GM23248 (cell line): Measurements from ENCODE around the gene FOXA1. TPM values are rescaled to one million over a fixed set of nuclear protein-coding genes. Genes with fewer than 3 reads are reported as not detected.

Experiments
- DNase-seq: peaks from one replicate; pipeline ENCODE4 v3.0.0-alpha.2; 2015
- H2AFZ ChIP-seq: fragments of 200-600 bp; sonication (generic); 2 replicates; pipeline ENCODE4 v1.6.1; 2016; ENCODE audit warnings: antibody characterized with exemption
- H3F3A ChIP-seq: fragments of 200-600 bp; sonication (generic); 2 replicates; pipeline ENCODE4 v1.6.1; 2016; ENCODE audit warnings: mild to moderate bottlenecking, antibody characterized with exemption, mixed run types; ENCODE audit not compliant: insufficient read depth
- H3K27ac ChIP-seq: fragments of 200-600 bp; sonication (generic); 2 replicates; pipeline ENCODE4 v1.5.1; 2016; ENCODE audit warnings: mild to moderate bottlenecking
- H3K27me3 ChIP-seq: fragments of 200-600 bp; sonication (generic); replicated peaks from 2 replicates; pipeline ENCODE4 v1.6.1; 2016; ENCODE audit warnings: mild to moderate bottlenecking; ENCODE audit not compliant: insufficient read depth
- H3K36me3 ChIP-seq: fragments of 200-600 bp; sonication (generic); 2 replicates; pipeline ENCODE4 v1.6.1; 2016; ENCODE audit warnings: low read depth, mild to moderate bottlenecking
- H3K4me1 ChIP-seq: fragments of 200-600 bp; sonication (generic); 2 replicates; pipeline ENCODE4 v1.6.1; 2016; ENCODE audit warnings: mild to moderate bottlenecking; ENCODE audit not compliant: insufficient read depth
- H3K4me2 ChIP-seq: fragments of 200-600 bp; sonication (generic); one replicate; pipeline ENCODE4 v1.6.1; 2016; ENCODE audit warnings: mild to moderate bottlenecking; ENCODE audit not compliant: unreplicated experiment
- H3K4me3 ChIP-seq: fragments of 200-600 bp; sonication (generic); 2 replicates; pipeline ENCODE4 v1.5.1; 2016; ENCODE audit warnings: mild to moderate bottlenecking
- H3K79me2 ChIP-seq: fragments of 200-600 bp; sonication (generic); 2 replicates; pipeline ENCODE4 v1.6.1; 2016; ENCODE audit warnings: mild to moderate bottlenecking; ENCODE audit not compliant: insufficient read depth
- H3K9ac ChIP-seq: fragments of 200-600 bp; sonication (generic); 2 replicates; pipeline ENCODE4 v1.6.1; 2016; ENCODE audit warnings: mild to moderate bottlenecking
- H3K9me2 ChIP-seq: fragments of 200-600 bp; sonication (generic); 2 replicates; pipeline ENCODE4 v1.6.1; 2016; ENCODE audit warnings: mixed run types, mild to moderate bottlenecking, moderate library complexity; ENCODE audit not compliant: insufficient read depth
- H3K9me3 ChIP-seq: fragments of 200-600 bp; sonication (generic); one replicate; pipeline ENCODE4 v1.6.1; 2017; ENCODE audit warnings: low read depth
- H4K20me1 ChIP-seq: fragments of 200-600 bp; sonication (generic); 2 replicates; pipeline ENCODE4 v1.6.0; 2016; ENCODE audit not compliant: insufficient read depth
- EZH2 ChIP-seq: fragments of 200-600 bp; sonication (generic); IDR thresholded peaks from 2 replicates; pipeline ENCODE4 v1.6.1; 2018; ENCODE audit warnings: antibody characterized with exemption, mild to moderate bottlenecking; ENCODE audit not compliant: insufficient read depth, poor library complexity, severe bottlenecking
- EZH2phosphoT487 ChIP-seq: fragments of 200-600 bp; sonication (generic); IDR thresholded peaks from 2 replicates; pipeline ENCODE4 v1.6.1; 2018; ENCODE audit warnings: antibody characterized with exemption, moderate library complexity, mild to moderate bottlenecking, low read depth; ENCODE audit not compliant: insufficient read depth
- WGBS, 2 experiments: methylation state at CpG; one replicate each; pipeline ENCODE4 v1.1.6; 2015 to 2017; ENCODE audit warnings: low lambda C conversion rate in 2 of 2, low coverage in 1 of 2; ENCODE audit errors: missing lambda C conversion rate in 2 of 2; 5-methylcytosine and 5-hydroxymethylcytosine counted together
- in situ Hi-C: fragments of 300-500 bp; cut with MboI; formaldehyde crosslinking; loops from 2 replicates; pipeline ENCODE4 v1.15.0; 2020
- polyA plus RNA-seq: library from polyadenylated mRNA; unstranded; fragments of >200 nt; fragmentation: Nextera tagmentation; extraction: Ambion mirVana; gene quantifications from 2 replicates; pipeline ENCODE4 v1.2.1, GENCODE V29; 2016
- total RNA-seq: library from RNA; depleted of rRNA; stranded (reverse); fragments of >200 nt; shearing (Covaris generic); gene quantifications from 2 replicates; pipeline ENCODE4 v1.2.3, GENCODE V29; 2014

The FOXA1 gene
- total and polyA plus RNA-seq, 2 experiments from 2014 or later: 0.10 TPM; not detected in 1

- Histone ChIP-seq H4K20me1 (no peaks in the 10 kb centered on the region), H3K9ac (no peak overlapping the region), H3K4me1 (no peaks in the 10 kb centered on the region), H3K9me2 (no peaks in the 10 kb centered on the region), H3K36me3 (no peaks in the 10 kb centered on the region), H3K79me2 (no peaks in the 10 kb centered on the region), H3K27ac (no peak overlapping the region), H3F3A (no peaks in the 10 kb centered on the region), H3K27me3 (no peaks in the 10 kb centered on the region), H2AFZ (no peak overlapping the region), H3K4me2 (no peak overlapping the region), H3K9me3 (no peaks in the 10 kb centered on the region), H3K4me3 (no peak overlapping the region)
- DNase-seq: no peak
- in situ Hi-C loops: no loop called here
- 87 to 88% methylated on average over 1 of the region's 1 CpG for WGBS, 2 experiments
- TF ChIP-seq EZH2phosphoT487: no peak
- TF ChIP-seq EZH2: no peak
These were observed 43.9 kb downstream of the FOXA1 start for GRCh38 chr14:37551119-37551518.

GRCh38 chr14:37550511-37550910 is 44.5 kb downstream of the FOXA1 start:
- peak; percentile 33 for DNase-seq
- Histone ChIP-seq H3K9me2 (no peaks in the 10 kb centered on the region), H3K27ac (no peak overlapping the region), H3K4me2 (no peak overlapping the region), H3K9ac (no peak overlapping the region), H4K20me1 (no peaks in the 10 kb centered on the region), H2AFZ (no peak overlapping the region), H3K9me3 (no peaks in the 10 kb centered on the region), H3K36me3 (no peaks in the 10 kb centered on the region), H3F3A (no peaks in the 10 kb centered on the region), H3K4me1 (no peaks in the 10 kb centered on the region), H3K79me2 (no peaks in the 10 kb centered on the region), H3K27me3 (no peaks in the 10 kb centered on the region), H3K4me3 (no peak overlapping the region)
- in situ Hi-C loops: no loop called here
- 34 to 37% methylated on average over 5 of the region's 5 CpGs for WGBS, 2 experiments
- TF ChIP-seq EZH2 (no peak), EZH2phosphoT487 (no peak)

GRCh38 chr14:37546621-37547447 is 48.2 kb downstream of the FOXA1 start:
- in situ Hi-C loops: no loop called here
- H3K4me3 ChIP-seq: no peak overlapping the region
- H3K4me2 ChIP-seq: no peak overlapping the region
- no peaks in the 10 kb centered on the region for H4K20me1 ChIP-seq
- TF ChIP-seq EZH2: no peak
- no peak for TF ChIP-seq EZH2phosphoT487
- H3K27me3 ChIP-seq: no peaks in the 10 kb centered on the region
- no peaks in the 10 kb centered on the region for H3K9me2 ChIP-seq
- H3F3A ChIP-seq: no peaks in the 10 kb centered on the region
- no peak overlapping the region for H3K9ac ChIP-seq
- no peaks in the 10 kb centered on the region for H3K36me3 ChIP-seq
- WGBS, 2 experiments: 26 to 30% methylated on average over 6 of the region's 6 CpGs
- H3K27ac ChIP-seq: no peak overlapping the region
- no peaks in the 10 kb centered on the region for H3K9me3 ChIP-seq
- no peaks in the 10 kb centered on the region for H3K79me2 ChIP-seq
- DNase-seq: no peak
- no peaks in the 10 kb centered on the region for H3K4me1 ChIP-seq
- no peak overlapping the region for H2AFZ ChIP-seq

- TF ChIP-seq EZH2phosphoT487: no peak
- TF ChIP-seq EZH2: no peak
- no peaks in the 10 kb centered on the region for H3K79me2 ChIP-seq
- H3K4me1 ChIP-seq: no peaks in the 10 kb centered on the region
- H3F3A ChIP-seq: no peaks in the 10 kb centered on the region
- H4K20me1 ChIP-seq: no peaks in the 10 kb centered on the region
- no peaks in the 10 kb centered on the region for H3K9me2 ChIP-seq
- H3K9me3 ChIP-seq: no peaks in the 10 kb centered on the region
- no peaks in the 10 kb centered on the region for H3K36me3 ChIP-seq
- in situ Hi-C loops: no loop called here
- no peak overlapping the region for H3K9ac ChIP-seq
- H2AFZ ChIP-seq: no peak overlapping the region
- no peak overlapping the region for H3K4me3 ChIP-seq
- no peak overlapping the region for H3K27ac ChIP-seq
- H3K4me2 ChIP-seq: no peak overlapping the region
- no peak for DNase-seq
- no peaks in the 10 kb centered on the region for H3K27me3 ChIP-seq
These were observed 49.9 kb downstream of the FOXA1 start for GRCh38 chr14:37545174-37545573.

GRCh38 chr14:37544407-37544806 is 50.6 kb downstream of the FOXA1 start:
- H3K9me3 ChIP-seq: no peaks in the 10 kb centered on the region
- in situ Hi-C loops: no loop called here
- no peaks in the 10 kb centered on the region for H3K4me1 ChIP-seq
- no peaks in the 10 kb centered on the region for H3K9me2 ChIP-seq
- H3K4me3 ChIP-seq: no peak overlapping the region
- H3K36me3 ChIP-seq: no peaks in the 10 kb centered on the region
- no peak overlapping the region for H3K27ac ChIP-seq
- no peaks in the 10 kb centered on the region for H3F3A ChIP-seq
- H3K4me2 ChIP-seq: no peak overlapping the region
- H2AFZ ChIP-seq: no peak overlapping the region
- H4K20me1 ChIP-seq: no peaks in the 10 kb centered on the region
- H3K79me2 ChIP-seq: no peaks in the 10 kb centered on the region
- H3K9ac ChIP-seq: no peak overlapping the region
- WGBS, 2 experiments: 70 to 73% methylated on average over 2 of the region's 2 CpGs
- TF ChIP-seq EZH2: no peak
- TF ChIP-seq EZH2phosphoT487: no peak
- no peak for DNase-seq
- H3K27me3 ChIP-seq: no peaks in the 10 kb centered on the region
